ENCODE data around the gene PTP4A1. TPM values are rescaled to one million over a fixed set of nuclear protein-coding genes. Genes with fewer than 3 reads are reported as not detected.

Gene PTP4A1
- total and polyA plus RNA-seq, 4 donors: 21.2 to 127 (median 68.4) TPM

GRCh38 chr6:63615590-63615989 lies 43.3 kb downstream of the PTP4A1 start:
- no peak overlapping the region for H3K27ac ChIP-seq (ENCODE audit: low read depth, low read length)
- H3K9me3 ChIP-seq (ENCODE audit: control insufficient read depth, insufficient read depth, low read length): no peaks in the 10 kb centered on the region
- no peak overlapping the region for H3K4me3 ChIP-seq (ENCODE audit: low read depth, low read length)
- no peak for DNase-seq (ENCODE audit: low read depth in 4 of 6, low spot score in 6 of 6)
- H3K4me1 ChIP-seq (ENCODE audit: control insufficient read depth, insufficient read depth, low read length): no peaks in the 10 kb centered on the region
- WGBS (ENCODE audit: insufficient coverage): 90% methylated on average over 1 of the region's 1 CpG
- H3K36me3 ChIP-seq (ENCODE audit: control insufficient read depth, insufficient read depth, low read length): no peaks in the 10 kb centered on the region
- H3K27me3 ChIP-seq (ENCODE audit: control insufficient read depth, insufficient read depth, low read length): no peaks in the 10 kb centered on the region

Small RNA genes lying within 50 kb of the gene (small RNA-seq; reads per million reads assigned to genes)
- not detected for gene AL513043.1 (ENCODE audit: low replicate concordance)

Other genes starting within 250 kb of the PTP4A1 start
- gene PHF3, start 63.3 kb downstream of the PTP4A1 start, total RNA-seq: 10 to 100 TPM; 88.7 to 90.7 TPM
- 10 to 100 TPM; 27.1 to 38.2 TPM for gene PHF3, start 63.3 kb downstream of the PTP4A1 start, polyA plus RNA-seq (ENCODE audit: insufficient read length in 2 of 2)

All from spinal cord (tissue), 10 donors.